ENCODE measurements around the gene CFAP100.

- TF ChIP-seq CTCF (IDR thresholded peaks at IDR 0.05) (no peak), POLR2A (IDR thresholded peaks at IDR 0.05) (no peak)
These were observed 57.5 kb downstream of the CFAP100 start for GRCh38 chr3:126452213-126452612.

Data from testis (tissue), 2 donors.